Stimulated activated CD8-positive, alpha-beta memory T cell treated with anti-CD3 and anti-CD28 coated beads, Interleukin-2, amount 100 ng/mL, for 1 hour (primary cell): Measurements from ENCODE around the gene EML5.

Experiments
- DNase-seq, 2 donors: peaks; one replicate each; pipeline ENCODE4 v3.0.0-alpha.2; 2020; ENCODE audit warnings: low read depth in 2 of 2

EML5 gene

GRCh38 chr14:88710709-88711108 is 82.0 kb downstream of the EML5 start:
- no peak for DNase-seq

GRCh38 chr14:88707088-88707487 is 85.7 kb downstream of the EML5 start:
- DNase-seq = no peak

GRCh38 chr14:88706425-88706824 is 86.3 kb downstream of the EML5 start:
- DNase-seq = no peak

- no peak for DNase-seq
Measured at GRCh38 chr14:88698651-88699050, 94.1 kb downstream of the EML5 start.

- no peak for DNase-seq
Measured at GRCh38 chr14:88695870-88696269, 96.9 kb downstream of the EML5 start.

GRCh38 chr14:88688386-88688785 is 104.4 kb downstream of the EML5 start:
- DNase-seq = no peak

- no peak for DNase-seq
Measured at GRCh38 chr14:88683119-88683518, 109.6 kb downstream of the EML5 start.

- DNase-seq = no peak
Measured at GRCh38 chr14:88682495-88683114, 110.1 kb downstream of the EML5 start.

GRCh38 chr14:88681755-88682494 is 110.8 kb downstream of the EML5 start:
- DNase-seq = no peak

GRCh38 chr14:88669346-88669745 is 123.4 kb downstream of the EML5 start:
- DNase-seq = no peak

- DNase-seq = no peak
Measured at GRCh38 chr14:88668448-88669116, 124.2 kb downstream of the EML5 start.

- peak in 1 of 2 donors; percentile 9 for DNase-seq
Measured at GRCh38 chr14:88667555-88668273, 125.0 kb downstream of the EML5 start.

GRCh38 chr14:88660056-88660455 is 132.7 kb downstream of the EML5 start:
- no peak for DNase-seq

GRCh38 chr14:88639221-88639620 is 153.5 kb downstream of the EML5 start:
- DNase-seq = no peak

GRCh38 chr14:88632512-88632911 is 160.2 kb downstream of the EML5 start:
- no peak for DNase-seq

- no peak for DNase-seq
Measured at GRCh38 chr14:88631091-88631490, 161.7 kb downstream of the EML5 start.

GRCh38 chr14:88630565-88630964 is 162.2 kb downstream of the EML5 start:
- DNase-seq = no peak

GRCh38 chr14:88628462-88628861 is 164.3 kb downstream of the EML5 start:
- DNase-seq = no peak

GRCh38 chr14:88628033-88628432 is 164.7 kb downstream of the EML5 start:
- no peak for DNase-seq

GRCh38 chr14:88625671-88626070 is 167.1 kb downstream of the EML5 start:
- DNase-seq = no peak

- DNase-seq = no peak
Measured at GRCh38 chr14:88621100-88621499, 171.7 kb downstream of the EML5 start.

- DNase-seq = no peak
Measured at GRCh38 chr14:88618476-88618875, 174.3 kb downstream of the EML5 start.
